HL-60/S4 treated with retinoic acid at 250 ng/mL for 4 days and 3 days (cell line): ENCODE data around the gene ASZ1.

Source experiments
- in situ Hi-C: fragments of 300-500 bp; cut with MboI; formaldehyde crosslinking; loops from 2 replicates; pipeline ENCODE4 v1.7.0; 2022; ENCODE audit warnings: low sequenced_read_pairs

ASZ1 gene

DNA sequence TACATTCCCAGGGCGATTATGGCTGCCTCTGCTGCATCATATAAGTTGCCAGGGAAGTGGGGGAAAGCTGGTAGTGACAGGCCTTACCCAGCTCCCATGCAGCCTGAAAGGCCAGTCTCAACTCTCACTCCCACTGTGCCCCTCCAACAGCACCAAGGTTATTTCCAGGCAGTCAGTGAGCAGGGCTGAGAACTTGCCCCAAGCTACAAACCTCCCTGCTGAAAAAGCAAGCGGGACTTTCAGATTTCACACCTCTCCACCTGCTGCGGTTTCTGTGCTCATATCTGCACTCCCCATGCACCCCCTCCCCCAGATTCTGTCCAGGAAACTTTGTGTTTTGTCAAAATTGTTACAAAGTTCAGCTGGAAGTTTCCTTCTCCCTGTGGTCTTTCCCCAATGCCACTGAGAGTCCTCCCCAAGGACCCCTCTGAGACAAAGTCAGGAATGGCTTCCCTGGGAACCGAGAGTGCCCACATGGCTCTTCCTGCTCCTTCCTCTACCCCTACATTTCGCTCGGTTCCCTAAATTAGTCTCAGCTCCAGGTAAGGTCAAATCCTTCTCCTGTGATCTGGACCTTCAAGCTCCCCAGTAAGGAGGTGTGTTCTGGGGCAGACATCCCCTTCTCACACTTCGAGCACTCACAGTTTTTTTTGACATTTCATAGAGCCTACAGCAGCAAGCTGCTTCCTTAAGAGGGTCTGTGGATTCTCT lies 79.2 kb downstream of the ASZ1 start:
- in situ Hi-C loops = no loop called here

DNA sequence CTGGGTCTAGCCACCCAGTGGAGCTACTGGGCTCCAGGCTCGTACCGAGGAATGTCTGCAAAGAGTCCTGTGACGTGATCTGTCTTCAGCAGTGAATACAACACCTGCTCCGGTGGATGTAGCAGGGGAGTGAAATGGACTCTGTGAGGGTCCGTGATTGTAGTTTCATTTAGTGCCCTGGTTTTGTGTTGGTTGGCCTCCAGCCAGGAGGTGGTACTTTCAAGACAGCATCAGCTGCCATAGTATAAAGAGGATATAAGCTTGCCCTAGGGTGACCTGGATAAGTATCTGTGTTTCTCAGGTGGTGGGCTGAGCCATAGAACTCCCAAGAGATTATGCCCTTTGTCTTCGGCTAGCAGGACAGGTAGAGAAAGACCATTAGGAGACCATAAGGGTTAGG lies 79.8 kb downstream of the ASZ1 start:
- in situ Hi-C loops = no loop called here

GRCh38 chr7:117346161-117346560 lies 81.1 kb downstream of the ASZ1 start:
- in situ Hi-C loops = no loop called here

DNA sequence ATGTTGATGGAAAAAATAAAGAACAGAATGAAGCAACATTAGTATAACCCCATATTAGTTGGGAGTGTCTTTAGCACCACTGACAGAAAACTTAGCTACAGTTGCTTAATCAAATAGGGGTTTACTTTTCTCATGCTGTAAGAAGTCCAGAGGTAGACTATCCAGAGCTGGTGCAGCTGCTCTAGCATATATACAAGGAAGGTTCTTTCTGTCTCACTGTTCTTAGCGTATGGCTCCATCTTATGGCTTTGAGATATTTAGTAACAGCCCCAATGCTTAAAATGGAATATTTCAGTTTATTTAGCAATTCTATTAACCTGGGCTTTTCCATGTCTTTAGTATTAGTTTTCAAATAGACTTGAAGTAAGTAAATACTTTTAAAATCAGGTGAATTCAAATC lies 89.3 kb downstream of the ASZ1 start:
- in situ Hi-C loops = no loop called here

DNA sequence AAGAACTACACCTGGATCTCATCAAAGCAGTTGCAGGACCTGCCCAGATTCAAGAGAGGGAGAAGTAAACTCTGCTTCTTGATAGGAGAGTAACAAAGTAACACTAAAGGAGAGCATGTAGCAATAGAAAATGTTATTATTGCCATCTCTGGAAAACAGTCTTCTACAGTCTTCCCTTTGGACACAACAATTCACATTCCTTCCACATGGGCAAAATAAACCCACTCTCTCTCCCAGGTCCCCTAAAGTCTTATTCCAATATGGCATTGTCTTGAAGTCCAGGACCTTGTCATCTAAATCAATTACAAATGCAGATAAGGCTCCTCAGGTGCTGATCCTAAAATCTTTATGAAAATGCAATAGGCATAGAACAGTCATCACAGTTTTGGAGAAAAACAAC lies 94.1 kb downstream of the ASZ1 start:
- in situ Hi-C loops = no loop called here

- in situ Hi-C loops = no loop called here
Observed at GRCh38 chr7:117332031-117332430, 95.3 kb downstream of the ASZ1 start.

DNA sequence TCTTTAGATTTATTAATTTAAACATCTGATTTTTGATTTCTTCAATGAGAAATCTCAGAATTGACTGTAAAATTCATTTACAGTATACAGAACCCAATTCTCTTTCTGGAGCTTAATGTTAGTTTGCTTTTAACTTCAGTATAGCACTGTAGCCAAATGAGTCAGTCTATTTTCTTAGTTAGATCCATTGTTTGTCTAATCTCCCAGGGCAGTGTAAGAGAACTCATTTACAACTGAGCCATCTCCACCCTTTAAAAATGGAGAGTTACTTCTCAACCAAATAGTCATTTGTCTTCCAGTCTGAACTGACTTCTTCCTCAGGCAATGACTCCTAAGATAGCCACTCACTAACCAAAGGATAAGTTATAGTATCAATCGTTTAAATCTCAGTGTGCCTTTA lies 101.5 kb downstream of the ASZ1 start:
- in situ Hi-C loops = no loop called here

DNA sequence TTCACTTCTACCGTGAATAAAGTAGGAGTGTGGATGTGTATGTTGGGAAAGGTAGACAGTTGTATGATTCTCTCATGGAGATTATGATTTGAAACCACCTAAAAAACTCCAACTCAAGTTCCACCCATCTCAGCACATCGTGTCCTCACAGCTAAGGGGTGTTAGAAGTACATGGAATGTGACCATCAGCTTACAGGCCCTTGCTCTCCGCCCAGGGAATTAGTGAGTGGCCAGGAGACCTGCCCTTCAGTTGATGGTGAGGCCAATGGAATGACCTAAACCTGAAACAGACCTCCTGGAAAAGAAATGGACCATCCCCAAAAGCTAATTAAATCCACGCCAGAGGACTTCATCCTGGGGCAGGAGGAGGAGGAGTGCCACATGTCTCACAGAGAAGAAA lies 102.3 kb downstream of the ASZ1 start:
- in situ Hi-C loops = no loop called here

DNA sequence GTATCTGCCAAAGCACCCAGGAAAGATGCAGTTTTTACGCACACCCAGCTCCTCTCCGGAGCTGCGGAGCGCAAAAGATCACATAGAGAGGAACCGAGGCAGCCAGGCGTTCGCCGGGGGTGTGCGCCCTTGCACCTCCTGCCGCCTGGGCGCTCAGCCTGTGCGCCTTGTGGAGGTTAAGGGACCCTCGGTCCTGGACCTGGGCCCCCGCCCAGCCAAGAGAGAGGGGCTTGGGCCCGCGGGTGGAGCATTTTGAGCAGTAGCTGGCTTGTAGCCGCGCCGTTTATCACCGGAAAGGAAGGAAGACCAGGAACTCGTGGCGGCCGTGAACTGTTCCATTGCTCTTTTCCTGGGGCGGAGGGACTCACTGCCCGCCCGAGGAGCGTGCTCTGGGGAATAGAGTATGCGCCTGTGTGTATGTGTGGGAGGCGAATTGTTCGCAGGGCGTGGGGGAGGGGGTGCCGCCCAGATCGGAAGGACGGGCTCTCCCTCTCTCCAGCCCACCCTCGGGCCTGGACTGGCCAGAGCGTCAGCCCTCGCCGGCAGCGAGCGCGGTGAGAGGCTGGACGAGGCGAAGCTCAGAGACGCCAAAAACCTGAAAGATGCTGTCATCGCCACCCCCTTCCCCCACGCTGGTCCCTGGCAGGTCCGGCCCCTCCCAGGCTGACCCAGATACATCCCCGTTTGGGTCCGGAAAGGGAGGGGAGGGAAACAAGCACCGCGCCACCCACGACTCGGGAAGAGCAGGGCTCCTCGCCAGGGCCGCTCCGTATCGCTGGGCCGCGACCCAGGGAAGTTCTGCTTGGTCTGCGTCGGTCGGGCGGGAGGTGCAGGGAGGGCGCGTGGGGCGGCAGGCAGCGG lies 103.2 kb downstream of the ASZ1 start:
- in situ Hi-C loops = no loop called here

DNA sequence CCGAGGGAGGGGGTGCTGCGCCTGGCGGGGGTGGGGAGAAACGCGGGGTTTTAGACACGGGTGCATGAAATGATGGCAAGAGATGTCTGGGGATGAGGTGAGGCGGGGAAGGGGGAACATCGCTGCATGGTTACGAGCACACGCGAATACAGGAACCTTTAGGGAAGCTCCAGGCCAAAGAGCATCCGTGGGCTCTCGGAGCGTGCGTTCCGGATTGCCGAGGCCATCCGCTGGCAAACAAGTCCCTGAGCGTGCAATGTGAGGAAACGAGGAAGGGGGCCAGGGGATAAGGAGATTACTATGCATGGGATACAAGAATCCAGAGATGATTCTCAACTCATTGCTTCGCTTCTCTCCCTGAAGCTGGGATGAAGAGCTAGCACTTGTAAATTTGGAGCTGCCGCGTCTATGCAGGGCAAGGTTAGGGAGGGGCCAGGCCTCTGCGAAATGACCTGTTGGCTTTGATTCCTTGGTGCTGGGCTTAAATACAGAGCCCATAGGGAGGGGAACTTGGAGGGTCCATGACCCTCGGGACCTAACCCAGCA lies 103.9 kb downstream of the ASZ1 start:
- in situ Hi-C loops = no loop called here

GRCh38 chr7:117322741-117323304 lies 104.5 kb downstream of the ASZ1 start, which contains the start of gene WNT2:
TSS of gene WNT2 (minus strand) at chr7:117323058. CDS start at chr7:117322989, 69 bp downstream.
- in situ Hi-C loops = no loop called here

- in situ Hi-C loops = no loop called here
Observed at GRCh38 chr7:117320523-117320922, 106.8 kb downstream of the ASZ1 start.

GRCh38 chr7:117319181-117319580 lies 108.1 kb downstream of the ASZ1 start:
- in situ Hi-C loops = no loop called here

- in situ Hi-C loops = no loop called here
Observed at GRCh38 chr7:117313582-117313981, 113.7 kb downstream of the ASZ1 start.
